ENCODE measurements around the gene VCL. TPM values are rescaled to one million over a fixed set of nuclear protein-coding genes. Genes with fewer than 3 reads are reported as not detected.

The VCL gene
- total and polyA plus RNA-seq, 2 of the 8 experiments (the other 6 are each of a cell fraction or from before 2014, with no cell fraction given): 119 to 377 TPM

- TF ChIP-seq, protein P1, sequence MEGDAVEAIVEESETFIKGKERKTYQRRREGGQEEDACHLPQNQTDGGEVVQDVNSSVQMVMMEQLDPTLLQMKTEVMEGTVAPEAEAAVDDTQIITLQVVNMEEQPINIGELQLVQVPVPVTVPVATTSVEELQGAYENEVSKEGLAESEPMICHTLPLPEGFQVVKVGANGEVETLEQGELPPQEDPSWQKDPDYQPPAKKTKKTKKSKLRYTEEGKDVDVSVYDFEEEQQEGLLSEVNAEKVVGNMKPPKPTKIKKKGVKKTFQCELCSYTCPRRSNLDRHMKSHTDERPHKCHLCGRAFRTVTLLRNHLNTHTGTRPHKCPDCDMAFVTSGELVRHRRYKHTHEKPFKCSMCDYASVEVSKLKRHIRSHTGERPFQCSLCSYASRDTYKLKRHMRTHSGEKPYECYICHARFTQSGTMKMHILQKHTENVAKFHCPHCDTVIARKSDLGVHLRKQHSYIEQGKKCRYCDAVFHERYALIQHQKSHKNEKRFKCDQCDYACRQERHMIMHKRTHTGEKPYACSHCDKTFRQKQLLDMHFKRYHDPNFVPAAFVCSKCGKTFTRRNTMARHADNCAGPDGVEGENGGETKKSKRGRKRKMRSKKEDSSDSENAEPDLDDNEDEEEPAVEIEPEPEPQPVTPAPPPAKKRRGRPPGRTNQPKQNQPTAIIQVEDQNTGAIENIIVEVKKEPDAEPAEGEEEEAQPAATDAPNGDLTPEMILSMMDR (IDR thresholded peaks at IDR 0.05; ENCODE audit: control extremely low read depth in 1 of 3, insufficient read depth in 1 of 3, low read depth in 1 of 3, low read length in 3 of 3): no peak
- TF ChIP-seq TAF1 (IDR thresholded peaks at IDR 0.05; ENCODE audit: low read depth, low read length): no peak
Observed at GRCh38 chr10:73992899-73993788, 4.8 kb upstream of the VCL start (continued).

Measured in H1 (cell line).